ENCODE data around the gene MRFAP1.
"Not testable (repeated sequence)": the region's sequence is repeated elsewhere in the genome, so short reads cannot be mapped to it uniquely, and the experiment has no call there.

Gene MRFAP1

DNA sequence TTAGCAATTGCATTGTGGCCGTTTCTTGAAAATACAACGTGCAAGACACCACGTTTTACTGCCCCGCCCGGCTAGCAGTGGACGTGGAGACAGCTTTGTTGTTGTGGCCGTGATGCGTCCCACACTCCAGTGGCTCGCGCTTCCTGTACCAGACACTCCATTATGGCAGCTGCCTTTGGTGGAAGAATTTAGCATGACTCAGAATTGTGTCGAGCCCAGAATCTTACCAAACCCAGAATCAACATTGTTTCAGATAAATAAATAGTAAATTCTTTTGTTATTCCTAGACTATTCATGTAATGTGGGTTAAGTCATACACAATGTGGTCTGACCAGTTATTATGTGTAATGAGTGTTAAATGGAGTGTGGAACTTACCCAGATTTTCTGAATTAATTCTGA is 27.9 kb downstream of the MRFAP1 start:
- DNase-seq (ENCODE audit: low read depth in 2 of 2), result no peak

DNA sequence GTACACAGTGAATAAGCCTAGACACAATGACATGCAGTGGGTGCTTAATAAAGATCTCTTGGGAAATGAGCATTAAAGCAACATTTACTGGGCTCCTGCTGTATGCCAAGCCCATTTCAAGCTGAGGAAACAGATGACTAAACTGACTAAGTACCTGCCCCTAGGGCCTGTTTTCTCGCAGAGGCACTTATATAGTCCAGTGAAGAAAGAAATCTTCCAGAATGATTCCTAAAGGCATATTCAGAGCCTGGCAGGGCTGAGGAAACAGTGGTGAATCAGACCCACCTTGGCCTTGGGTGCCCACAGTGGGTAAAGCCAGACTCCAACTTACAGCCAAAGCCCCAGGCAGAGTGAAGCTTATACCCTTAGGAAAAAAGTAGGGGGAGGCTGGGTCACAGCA is 31.2 kb downstream of the MRFAP1 start:
- no peak for DNase-seq (ENCODE audit: low read depth in 2 of 2)

DNA sequence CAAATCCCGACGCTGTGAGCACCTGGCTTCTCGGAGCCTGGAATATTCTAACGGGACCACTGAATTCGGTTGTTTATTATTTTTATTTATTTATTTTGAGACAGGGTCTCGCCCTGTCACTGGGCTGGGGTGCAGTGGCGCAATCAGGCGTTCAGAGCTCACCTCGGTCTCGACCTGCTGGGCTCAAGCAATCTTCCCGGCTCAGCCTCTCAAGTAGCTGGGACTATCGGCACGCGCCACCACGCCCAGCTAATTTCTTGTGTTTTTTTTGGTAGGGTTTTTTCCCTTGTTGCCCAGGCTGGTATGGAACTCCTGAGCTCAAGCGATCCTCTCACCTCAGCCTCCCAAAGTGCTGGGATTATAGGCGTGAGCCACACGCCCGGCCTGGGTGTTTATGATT is 31.6 kb downstream of the MRFAP1 start:
- DNase-seq (ENCODE audit: low read depth in 2 of 2), result no peak

DNA sequence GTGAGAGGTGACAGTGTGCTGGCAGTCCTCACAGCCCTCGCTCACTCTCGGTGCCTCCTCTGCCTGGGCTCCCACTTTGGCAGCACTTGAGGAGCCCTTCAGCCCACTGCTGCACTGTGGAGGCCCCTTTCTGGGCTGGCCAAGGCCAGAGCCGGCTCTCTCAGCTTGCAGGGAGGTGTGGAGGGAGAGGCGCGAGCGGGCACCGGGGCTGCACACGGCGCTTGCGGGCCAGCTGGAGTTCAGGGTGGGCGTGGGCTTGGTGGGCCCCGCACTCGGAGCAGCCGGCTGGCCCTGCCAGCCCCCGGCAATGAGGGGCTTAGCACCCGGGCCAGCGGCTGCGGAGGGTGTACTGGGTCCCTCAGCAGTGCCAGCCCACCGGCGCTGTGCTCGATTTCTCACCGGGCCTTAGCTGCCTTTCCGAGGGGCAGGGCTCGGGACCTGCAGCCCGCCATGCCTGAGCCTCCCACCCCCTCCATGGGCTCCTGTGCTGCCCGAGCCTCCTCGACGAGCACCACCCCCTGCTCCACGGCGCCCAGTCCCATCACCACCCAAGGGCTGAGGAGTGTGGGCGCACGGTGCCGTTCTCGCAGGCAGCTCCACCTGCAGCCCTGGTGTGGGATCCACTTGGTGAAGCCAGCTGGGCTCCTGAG is 32.2 kb downstream of the MRFAP1 start:
- DNase-seq (ENCODE audit: low read depth in 2 of 2), result not testable (repeated sequence)

DNA sequence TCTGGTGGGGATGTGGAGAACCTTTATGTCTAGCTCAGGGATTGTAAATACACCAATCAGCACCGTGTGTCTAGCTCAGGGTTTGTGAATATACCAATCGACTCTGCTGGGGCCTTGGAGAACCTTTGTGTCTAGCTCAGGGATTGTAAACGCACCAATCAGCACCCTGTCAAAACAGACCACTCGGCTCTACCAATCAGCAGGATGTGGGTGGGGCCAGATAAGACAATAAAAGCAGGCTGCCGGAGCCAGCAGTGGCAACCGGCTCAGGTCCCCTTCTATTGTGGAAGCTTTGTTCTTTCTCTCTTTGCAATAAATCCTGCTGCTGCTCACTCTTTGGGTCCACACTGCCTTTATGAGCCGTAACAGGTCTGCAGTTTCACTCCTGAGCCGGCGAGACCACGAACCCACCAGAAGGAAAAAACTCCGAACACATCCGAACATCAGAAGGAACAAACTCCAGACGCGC is 32.7 kb downstream of the MRFAP1 start:
- not testable (repeated sequence) for DNase-seq (ENCODE audit: low read depth in 2 of 2)

DNA sequence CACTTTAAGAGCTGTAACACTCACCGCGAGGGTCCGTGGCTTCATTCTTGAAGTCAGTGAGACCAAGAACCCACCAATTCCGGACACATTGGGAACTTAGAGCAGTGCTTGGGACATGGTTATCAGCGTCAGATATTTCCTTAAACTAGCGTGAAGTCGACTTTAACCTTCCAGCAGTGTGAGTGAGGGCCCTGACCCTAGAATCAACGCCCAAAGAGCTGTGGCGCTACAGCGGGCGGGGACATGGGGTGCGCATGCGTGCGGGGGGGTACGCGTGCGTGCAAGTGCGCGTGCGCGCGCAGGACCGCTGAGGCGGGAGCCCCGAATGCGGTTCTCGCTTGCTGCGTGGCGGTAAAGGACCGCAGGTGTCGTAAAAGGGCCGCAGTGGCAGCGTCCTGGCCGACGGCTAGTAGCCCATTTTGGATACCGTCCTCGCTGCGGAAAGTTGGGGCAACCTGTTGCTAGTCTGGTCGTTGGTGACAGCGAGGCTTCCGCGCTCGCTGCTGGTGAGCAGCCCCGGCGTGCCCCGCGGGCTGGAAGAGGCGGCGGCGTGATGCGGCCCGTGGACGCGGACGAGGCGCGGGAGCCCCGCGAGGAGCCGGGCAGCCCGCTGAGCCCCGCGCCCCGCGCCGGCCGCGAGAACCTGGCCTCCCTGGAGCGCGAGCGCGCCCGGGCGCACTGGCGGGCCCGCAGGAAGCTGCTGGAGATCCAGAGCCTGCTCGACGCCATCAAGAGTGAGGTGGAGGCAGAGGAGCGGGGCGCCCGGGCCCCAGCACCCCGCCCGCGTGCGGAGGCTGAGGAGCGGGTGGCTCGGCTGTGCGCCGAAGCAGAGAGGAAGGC is 33.4 kb downstream of the MRFAP1 start:
- DNase-seq (ENCODE audit: low read depth in 2 of 2), result peak; percentile 81 to 87

DNA sequence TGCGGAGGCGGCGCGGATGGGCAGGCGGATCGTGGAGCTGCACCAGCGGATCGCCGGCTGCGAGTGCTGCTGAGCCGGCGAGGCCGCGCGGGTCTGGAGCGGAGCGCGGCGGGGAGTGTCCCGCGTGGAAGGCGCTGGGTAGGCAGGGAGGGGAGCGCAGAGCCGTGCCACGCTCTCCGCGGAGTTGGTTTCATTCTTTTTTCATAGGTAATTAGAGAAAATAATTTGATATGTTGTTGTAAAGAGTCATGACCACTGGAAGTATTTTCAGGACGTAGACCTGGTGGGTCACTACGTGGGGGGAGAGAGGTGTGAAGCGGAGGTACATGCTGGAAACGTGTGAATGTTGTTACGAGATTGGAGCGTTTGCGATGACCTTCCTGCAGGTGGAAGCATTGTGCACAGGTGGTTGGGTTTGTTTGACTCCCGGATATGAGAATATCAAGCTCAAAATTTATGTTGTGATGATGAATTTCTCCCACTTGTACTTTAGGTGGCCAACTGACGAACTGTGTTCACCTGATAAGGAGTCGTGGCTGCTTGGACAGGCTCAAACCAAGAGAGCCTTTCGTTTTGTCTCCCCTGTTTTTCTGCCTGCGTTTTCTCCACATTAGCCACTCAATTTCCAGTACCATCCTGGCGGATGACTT is 34.1 kb downstream of the MRFAP1 start:
- DNase-seq (ENCODE audit: low read depth in 2 of 2), result peak in 1 of 2 donors; percentile 31

DNA sequence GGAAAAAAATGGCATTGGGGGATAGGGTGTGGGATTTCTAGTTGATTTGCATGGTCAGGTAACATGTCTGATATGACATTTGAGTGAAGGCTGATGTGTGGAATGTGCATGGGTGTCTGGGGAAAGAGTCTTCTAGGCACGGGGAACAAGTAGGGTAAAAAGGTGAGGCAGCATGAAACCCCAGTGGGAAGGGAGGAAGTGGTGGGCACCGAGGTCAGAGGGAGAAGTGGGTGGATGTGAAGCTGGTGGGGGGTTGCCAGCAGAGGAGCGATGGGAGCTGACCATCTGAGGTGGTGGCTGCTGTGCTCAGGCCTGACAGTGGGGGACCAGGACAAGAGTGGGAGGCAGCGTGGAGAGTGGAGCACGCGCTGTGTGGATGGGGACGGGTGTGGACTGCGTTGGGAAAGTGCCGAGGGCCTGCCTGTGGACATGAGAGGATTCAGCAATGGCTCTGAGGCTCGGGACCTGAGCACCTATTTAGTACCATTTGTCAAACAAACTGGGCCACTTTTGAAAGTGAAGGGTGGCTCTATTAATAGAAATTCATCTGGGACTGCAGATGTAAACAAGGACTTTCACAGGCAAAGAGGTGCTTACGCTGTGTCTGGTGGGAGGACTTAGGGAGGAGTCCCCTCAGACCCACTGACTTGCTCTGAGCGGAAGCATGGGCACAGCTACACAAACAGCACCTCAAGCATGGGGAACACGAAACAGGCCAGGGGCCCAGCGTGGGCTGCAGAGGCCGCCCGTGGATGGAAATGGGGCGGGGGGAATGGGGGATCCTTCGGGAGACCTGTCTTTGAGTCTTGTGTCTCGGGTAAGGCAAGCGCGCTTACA is 36.5 kb downstream of the MRFAP1 start:
- no peak for DNase-seq (ENCODE audit: low read depth in 2 of 2)

DNA sequence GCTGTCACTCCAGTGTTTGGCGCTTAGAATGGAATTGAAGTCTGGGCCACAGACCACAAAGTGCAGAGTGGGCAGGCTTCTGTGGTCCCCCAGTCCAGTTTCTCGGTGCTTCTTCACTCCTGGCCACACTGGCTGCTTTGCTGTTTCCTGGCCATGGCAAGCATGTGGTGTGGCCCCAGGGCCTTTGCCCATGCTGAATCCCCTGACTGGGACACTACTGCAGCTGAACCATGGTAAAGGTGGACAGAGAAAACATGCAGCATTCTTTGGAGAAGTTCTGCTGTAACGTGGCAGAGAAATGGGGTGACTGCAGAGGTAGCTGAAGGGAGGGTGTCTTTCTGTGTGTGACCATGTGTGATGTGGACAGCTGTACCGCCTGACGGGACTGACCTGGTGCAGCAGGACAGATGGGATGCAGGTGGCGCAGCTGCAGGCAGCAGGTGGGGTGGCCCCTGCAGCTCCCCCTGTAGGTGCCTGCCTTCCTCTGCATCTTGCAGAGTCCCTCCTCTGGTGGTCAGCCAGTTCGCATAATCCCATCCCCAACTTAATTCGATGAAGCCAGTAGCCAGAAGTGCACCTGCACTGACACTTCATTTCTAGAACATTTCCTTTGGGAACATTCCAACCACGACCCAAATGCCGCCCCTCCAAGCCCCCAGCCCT is 40.0 kb downstream of the MRFAP1 start:
- DNase-seq (ENCODE audit: low read depth in 2 of 2), result no peak

DNA sequence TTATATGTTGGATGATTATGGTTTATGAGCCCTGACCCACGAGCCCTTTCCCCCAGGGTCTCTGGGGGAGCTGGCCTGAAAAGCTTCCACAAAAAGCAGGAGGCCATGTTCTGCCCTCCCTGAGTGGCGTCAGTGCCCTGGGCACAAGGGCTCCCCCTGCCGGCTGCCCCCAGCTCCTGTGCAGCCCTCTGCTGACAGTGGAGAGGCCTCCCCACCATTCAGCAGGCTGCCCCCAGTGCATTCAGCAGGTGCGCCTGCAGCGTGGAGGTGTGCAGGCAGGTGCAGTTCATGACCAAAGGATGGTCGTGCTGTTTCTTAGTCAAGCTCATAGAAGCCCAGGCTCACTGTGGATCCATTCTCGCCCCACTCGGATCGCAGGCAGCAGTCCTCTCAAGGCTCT is 40.7 kb downstream of the MRFAP1 start:
- no peak for DNase-seq (ENCODE audit: low read depth in 2 of 2)

DNA sequence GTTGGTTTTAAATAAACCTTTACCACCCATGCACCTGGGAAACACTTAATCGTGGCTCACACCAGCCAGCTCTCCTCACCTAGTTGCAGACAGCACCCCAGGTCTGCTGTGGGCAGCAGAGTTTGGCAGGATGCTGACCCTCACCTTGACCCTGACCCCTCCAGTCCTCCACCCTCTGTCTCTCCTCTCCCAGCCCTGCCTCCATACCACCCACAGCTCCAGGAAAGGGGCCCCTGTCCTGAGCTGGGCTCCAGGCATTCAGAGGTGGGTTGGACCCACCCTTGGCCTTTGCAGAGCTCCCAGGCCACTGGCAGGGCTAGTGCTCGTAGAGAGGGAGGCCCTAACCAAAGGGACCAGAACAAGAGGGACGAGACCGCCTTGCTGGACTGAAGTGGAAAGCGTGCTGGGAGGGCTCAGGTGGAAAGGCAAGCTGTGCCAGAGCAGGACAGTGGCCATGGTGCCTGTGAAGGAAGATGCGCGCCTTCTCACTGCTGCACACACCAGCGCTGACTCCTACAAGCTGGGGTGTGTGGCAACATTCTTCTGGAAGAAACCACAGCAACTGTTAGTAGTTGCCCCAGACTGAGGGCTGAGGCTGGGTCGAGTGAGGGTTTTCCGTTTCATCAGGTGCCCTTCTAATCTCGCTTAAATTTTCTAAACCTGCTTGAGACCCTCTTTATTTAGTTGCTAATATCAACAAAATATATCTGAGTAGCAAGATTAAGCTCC is 42.5 kb downstream of the MRFAP1 start:
- no peak for DNase-seq (ENCODE audit: low read depth in 2 of 2)

DNA sequence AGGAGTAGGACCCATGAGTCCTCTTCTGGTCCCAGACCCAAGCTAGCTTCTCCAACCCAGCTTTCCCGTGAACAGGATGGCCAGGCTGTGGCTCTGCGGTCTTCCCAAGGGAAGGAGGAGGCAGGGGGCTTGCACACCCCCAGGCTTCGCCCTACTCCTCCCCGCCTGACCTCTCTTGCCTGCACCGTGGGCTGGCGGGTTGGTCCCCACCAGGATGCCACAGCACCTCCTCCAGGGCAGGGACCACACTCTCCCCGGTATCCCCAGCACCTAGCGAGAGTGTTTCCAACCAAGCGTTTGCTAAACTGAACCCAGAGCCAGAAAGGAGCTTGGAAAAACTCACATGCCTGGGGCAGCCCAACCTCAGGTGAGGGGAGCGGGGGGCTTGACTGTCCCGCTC is 44.2 kb downstream of the MRFAP1 start:
- no peak for DNase-seq (ENCODE audit: low read depth in 2 of 2)

DNA sequence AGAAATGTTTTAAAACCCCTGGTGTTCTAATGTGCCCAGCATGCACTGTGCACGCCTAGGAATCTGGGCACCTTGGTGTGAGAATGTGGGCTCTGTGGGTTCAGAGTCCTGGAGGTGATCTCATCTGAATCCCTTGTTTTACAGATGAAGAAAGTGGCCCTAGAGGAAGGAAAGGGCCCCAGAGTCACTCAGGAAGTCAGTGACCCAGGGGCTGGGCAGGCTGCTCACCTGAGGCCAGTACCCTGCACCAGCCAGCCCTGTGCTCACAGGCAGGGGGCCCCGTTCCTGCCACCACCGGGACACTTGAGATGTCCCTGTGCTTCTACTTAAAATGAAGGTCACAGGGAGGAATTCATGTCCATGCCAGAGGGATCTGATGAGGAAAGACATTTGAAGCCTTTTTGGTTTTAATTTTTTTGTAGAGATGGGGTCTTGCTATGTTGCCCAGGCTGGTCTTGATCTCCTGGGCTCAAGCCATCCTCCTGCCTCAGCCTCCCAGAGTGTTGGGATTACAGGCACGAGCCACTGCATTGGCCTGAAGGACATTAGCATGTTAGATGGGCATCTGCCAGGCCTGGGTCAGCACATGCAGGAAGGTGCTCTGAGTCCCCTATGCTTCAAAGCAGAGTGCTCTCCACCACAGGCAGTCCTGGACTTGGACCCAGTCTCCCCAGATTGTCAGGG is 45.8 kb downstream of the MRFAP1 start:
- DNase-seq (ENCODE audit: low read depth in 2 of 2), result no peak

DNA sequence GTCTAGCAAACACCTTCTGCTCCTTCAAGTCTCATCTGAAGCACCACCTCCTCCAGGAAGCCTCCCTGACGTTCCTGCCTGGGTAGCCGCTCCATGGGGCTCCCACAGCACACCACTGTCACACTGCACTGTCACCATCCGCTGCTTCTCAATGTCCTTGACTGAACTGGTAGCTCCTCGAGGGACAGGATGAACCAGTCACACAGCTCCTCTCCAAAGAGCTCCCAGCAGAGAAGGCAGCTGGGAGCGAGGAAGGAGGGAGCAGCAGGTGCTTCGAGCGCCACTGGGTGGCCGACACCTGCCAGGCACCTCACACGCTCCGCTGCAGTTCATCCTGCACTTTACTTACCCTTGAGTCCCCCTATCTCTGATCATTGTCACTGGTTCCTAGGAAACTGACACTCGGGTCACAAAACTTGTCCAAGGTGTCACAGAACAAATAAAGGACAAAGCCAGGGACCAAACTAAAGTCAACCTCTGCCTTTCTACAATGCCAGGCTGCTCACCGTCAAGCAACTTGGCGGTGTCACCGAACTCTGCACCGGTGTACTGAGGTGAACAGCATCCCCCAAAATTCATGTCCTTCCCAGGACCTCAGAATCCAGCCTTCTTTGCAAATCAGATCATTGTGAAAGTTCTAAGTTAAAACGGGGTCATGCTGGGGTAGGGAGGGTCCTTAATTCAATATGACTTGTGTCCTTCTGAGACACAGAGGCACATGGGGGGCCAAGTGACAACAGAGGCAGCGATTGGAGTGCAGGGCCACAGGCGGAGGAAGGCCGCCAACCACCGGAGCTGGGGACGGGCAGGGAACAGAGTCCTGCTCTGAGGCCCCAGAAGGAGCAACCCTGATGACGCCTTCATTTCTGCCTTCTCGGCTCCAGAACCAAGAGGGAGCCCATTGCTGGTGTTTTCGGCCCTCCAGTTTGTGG is 47.7 kb downstream of the MRFAP1 start:
- no peak for DNase-seq (ENCODE audit: low read depth in 2 of 2)

DNA sequence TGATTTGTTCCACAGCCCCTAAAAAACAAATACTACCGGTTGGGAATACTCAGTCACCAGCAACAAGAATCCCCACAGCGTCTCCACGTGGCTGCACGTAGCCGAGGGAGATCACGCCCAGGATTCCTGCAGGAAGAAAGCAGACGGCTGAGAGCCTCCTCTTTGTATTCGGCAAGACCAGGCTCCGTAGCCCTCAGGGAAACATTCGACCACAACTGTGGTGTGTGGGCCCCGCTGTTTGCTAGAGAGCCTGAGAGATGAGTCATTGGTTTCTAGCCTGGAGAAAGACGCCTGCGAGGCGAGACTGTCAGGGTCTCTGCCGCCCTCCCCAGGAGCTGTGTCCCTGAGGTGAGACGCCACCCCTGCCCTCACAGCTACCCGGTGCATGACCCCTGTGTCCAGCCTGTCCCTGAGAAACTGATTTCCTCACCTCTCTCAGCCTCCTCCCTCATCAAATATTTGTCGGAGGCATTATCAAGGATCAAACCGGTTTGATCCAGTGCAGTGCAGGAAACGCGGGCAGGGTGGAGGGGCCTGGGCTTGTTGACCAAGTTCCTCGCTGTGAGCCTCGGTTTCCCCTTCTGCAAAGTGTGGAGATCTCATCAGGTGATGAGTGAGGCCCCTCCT is 48.5 kb downstream of the MRFAP1 start:
- peak; percentile 48 to 58 for DNase-seq (ENCODE audit: low read depth in 2 of 2)

DNA sequence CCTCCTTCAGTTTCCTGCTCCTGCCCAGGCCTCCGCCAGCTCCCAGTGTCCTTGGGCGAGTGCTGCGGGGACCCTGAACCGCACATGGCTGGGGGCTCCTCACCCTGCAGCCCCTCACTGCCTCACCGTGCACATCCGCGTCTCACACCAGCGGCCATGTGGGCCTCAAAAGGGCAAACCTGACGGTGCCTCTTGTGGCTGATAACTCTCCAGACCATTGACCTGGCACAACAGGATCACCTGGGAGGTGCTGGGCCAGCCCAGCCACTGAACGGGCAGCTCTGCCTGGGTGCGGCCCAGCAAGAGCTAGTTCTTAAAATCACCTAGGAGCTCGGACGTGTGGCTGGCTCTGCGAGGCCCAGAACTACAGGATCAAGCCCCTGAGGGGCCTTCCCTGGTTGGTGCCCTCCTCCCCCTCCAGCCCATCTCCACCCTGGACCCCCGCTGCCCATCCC is 49.0 kb downstream of the MRFAP1 start:
- DNase-seq (ENCODE audit: low read depth in 2 of 2), result no peak
